Measurements from ENCODE around the gene DCUN1D3.
"Not testable (repeated sequence)": the region's sequence is repeated elsewhere in the genome, so short reads cannot be mapped to it uniquely, and the experiment has no call there.

Gene DCUN1D3, protein sequence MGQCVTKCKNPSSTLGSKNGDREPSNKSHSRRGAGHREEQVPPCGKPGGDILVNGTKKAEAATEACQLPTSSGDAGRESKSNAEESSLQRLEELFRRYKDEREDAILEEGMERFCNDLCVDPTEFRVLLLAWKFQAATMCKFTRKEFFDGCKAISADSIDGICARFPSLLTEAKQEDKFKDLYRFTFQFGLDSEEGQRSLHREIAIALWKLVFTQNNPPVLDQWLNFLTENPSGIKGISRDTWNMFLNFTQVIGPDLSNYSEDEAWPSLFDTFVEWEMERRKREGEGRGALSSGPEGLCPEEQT

DNA sequence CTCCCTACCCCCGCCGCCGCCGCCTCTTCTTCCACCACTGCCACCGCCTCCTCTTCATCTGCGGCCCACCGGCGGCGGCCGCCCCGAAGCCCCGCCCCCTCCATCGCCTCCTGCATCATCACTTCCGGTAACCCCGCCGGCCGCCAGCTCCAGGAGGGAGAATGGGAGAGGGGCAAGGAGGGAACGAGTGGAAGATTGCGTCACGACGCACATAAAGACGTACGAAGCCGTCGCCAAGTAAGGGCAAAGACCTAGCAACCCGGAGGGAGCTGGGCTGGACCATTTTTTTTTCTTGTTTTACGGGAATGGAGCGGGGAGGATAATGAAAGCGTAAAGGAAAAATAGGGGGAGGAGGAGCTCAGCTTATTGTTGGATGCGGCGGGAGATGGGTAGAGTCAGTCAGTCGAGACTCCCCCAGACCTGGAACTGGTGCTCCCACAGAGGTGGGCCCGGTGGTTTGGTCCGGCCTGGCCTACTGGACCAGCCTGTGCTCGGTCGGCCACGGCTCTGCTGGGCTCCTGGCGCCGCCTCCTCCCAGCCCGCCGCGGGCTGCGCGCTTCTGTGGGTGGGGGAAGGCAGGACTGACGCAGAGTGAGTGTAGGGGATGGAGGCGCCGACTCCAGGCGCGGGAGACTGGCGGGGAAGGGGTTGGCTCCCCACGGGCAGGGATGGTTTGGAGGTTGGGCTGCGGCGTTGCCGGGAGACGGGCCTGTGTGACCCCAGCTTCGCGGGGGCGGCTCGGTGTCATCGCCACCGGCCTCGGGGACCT, at the start of gene DCUN1D3, which contains the start of gene LYRM1:
Gene DCUN1D3, minus strand, starts transcription at position 60 of the 769 bp plus-strand sequence. CDS start 37,820 bp downstream, outside the sequence.
Gene LYRM1, plus strand, starts transcription at position 473 of the 769 bp plus-strand sequence. CDS start 14,785 bp downstream, outside the sequence.
- DNase-seq = peak; percentile 64 to 98 (median 95)

DNA sequence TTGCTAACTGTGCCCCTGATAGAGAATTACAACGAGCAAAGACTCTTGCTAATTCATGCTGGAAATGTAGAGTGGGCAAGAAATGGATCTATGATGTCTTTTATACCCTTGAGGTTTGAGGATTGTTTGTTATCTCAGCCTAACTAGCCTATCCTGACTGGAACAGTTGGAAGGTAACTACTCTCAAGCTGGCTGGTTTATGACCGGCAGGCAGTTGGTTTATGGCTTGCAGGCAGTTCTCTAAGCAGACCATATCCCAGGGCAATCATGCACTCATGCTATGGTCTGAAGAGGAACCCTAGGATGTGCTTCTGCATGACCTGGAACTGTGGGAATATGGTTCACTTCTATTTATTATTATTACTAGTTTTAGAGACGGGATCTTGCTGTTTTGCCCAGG, 49.5 kb upstream of the DCUN1D3 start:
- no peak for DNase-seq

DNA sequence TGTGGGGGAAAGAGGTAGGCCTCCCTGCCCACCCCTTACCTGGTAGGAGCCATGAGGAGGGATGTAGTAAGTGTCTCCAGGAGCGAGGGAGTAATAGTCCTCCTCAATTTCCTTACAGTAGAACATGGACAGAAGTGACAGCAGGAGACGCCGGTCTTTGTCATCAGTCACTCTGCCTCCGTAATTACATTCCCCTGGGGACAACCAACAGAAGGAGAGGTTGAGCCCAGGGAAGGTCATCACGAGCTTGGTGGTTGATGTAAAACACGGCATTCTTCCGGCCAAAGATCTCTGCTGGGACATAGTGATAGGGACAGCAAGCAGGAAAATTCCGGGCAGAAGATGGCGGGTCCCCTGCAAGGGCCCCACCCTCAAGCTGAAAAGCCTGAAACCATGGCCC, 48.3 kb upstream of the DCUN1D3 start:
- DNase-seq = no peak

DNA sequence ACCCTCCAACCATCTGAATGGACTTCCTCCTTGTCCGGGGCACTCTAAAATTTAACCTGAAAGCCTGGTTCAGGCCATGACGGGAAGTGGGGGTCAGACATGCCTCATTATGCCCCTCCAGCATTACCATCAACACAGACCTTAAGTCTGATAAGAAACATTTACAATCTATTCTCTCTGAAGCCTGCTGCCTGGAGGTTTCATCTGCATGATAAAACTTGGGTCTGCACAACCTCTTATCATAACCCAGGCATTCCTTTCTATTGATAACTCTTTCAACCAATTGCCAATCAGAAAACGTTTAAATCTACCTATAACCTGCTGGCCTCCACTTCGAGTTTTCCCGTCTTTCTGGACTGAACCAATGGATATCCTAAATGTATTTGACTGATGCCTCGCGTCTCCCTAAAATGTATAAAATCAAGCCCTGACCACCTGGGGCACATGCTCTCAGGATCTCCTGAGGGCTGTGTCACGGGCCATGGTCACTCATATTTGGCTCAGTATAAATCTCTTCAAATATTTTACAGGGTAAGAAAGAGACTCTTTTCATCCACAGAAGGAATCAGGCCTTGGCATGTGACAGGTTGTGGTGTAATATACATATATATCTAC, 46.0 kb upstream of the DCUN1D3 start:
- no peak for DNase-seq

DNA sequence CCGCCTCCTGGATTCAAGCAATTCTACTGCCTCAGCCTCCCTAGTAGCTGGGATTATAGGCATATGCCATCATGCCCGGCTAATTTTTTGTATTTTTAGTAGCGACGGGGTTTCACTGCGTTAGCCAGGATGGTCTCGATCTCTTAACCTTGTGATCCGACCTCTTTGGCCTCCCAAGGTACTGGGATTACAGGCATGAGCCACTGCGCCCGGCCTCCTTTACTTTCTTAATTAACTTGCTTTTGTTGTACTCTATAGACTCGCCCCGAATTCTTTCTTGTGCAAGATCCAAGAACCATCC, 45.4 kb upstream of the DCUN1D3 start:
- DNase-seq = not testable (repeated sequence)

DNA sequence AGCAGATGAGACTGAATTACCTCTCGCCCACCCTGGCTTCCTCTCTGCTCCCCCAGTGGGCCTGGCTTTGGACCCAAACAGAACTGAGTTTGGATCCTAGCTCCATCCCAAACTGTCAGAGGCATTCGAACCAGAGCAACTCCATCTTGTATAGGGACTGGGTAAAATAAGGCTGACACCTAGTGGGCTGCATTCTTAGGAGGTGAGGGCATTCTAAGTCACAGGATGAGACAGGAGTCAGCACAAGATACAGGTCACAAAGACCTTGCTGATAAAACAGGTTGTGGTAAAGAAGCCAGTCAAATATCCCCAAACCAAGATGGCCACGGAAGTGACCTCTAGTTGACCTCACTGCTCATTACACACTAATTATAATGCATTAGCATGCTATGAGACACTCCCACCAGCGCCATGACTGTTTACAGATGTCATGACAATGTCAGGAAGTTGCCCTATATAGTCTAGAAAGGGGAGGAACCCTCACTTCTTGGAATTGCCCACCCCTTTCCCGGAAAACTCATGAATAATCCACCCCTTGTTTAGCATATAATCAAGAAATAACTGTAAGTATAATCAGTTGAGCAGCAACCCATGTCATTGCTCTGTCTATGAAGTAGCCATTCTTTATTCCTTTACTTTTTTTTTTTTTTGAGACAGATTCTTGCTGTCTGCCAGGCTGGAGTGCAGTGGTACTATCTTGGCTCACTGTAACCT, 44.9 kb upstream of the DCUN1D3 start:
- DNase-seq = no peak

DNA sequence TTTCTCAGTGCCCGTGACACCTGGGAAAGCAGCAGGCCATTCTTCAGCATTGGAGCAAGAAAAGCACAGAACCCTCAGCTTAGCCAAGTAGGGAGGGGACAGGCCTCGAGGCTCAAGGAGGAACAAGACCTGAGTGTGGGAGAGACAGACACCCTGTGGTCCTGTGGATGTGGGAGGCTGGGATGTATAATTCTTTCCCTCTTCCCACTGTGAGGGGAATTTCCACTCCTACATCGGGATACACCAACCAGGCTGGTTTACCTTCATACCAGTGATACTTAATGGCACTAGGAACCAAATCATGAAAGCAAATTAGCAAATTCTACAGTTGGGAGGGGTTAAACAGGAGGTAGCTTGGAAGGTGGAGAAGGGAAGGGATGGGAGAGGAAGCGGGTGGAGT, 42.1 kb upstream of the DCUN1D3 start:
- no peak for DNase-seq

DNA sequence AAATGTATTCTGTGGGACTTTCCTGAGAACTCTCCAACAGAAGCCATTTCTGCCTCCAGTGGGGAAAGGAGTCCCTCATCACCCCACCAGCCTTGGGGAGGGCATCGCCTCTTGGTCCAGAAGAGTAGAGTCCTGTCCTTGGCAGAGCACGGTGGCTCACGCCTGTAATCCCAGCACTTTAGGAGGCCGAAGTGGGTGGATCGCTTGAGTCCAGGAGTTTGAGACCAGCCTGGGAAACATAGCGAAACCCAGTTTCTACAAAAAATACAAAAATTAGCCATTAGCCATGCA, 41.4 kb upstream of the DCUN1D3 start:
- DNase-seq = no peak

DNA sequence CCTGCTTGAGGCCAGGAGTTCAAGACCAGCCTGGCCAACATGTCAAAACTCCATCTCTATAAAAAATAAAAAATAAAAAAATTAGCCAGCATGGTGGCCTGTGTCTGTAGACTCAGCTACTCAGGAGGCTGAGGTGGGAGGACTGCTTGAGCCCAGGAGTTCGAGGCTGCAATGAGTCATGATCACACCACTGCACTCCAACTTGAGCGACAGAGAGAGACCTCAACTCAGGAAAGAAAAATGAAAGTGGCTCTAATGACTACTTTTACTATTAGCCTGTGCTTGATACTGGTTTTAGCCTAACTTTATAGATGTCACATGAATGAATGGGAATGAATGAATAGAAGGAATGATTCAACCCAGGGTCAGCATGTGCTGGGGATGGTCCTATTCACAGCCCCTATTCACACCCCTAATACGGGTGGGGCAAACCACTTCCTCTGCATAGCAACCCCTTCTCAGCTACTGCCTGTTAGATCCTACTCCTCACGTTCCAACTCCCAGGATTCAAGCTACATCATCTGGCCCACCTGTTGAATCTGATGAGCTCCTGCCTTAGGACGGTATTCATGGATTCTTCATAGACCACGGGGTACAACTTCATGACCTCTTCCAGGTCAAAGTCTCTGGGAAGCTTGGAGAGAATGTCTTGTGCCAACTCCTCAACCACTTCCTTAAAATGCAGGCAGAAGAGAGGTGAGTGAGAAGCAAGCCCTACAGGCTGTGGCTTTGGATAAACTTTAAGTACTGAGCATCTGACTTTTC, 40.9 kb upstream of the DCUN1D3 start:
- DNase-seq = no peak

DNA sequence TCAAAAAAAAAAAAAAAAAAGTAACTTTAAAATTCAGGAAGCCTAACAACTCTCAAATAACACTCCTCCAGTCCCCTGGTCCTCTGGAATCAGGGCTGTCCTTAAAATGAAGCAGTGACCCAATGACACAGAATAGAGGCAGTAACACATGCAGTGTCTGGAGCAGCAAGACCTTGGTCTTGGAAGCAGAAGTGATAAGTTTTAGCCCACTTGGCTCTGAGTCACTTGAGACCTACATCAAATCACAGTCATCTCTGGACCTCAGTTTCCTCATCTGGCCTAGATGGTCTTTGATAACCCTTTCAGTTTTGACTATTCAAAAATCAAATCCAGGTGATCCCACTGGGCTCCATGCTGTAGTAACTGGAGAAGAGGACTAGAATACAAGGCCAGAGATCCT, 39.5 kb upstream of the DCUN1D3 start:
- DNase-seq = no peak

DNA sequence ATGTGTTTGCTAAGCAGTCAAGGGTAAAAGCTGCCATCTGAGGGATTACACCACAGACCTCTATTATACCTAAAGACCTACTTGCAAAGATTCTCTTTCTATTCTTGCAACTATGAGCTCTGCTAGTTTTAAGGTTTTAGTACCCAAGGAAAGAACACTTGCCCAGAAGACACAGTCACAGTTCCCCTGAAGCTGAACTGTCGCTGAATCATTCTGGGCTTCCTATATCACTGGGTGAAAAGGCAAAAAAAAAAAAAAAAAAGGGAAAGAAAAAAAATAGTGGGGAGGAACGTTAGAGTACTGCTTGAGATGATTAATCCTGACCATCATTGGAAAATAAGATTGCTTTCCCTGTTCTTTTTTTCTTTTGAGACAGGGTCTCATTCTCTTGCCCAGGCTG, 38.3 kb upstream of the DCUN1D3 start:
- DNase-seq = no peak

DNA sequence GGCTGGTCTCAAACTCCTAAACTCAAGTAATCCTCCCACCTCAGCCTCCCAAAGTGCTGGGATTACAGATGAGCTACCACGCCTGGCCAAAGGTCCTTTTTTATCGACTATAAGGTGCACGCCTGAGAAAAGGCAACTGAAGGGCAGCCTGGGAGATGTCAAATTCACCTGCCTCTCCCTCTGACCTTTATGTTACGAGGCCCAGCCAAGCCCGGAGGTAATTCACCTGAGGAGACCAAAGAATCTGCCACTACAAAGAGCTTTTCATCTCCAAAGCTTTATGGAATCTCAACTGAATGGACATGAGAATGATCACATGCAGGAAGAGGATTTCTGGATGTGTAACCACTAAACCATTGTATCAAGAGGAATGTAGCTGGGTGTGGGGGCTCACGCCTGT, 37.6 kb upstream of the DCUN1D3 start:
- no peak for DNase-seq

DNA sequence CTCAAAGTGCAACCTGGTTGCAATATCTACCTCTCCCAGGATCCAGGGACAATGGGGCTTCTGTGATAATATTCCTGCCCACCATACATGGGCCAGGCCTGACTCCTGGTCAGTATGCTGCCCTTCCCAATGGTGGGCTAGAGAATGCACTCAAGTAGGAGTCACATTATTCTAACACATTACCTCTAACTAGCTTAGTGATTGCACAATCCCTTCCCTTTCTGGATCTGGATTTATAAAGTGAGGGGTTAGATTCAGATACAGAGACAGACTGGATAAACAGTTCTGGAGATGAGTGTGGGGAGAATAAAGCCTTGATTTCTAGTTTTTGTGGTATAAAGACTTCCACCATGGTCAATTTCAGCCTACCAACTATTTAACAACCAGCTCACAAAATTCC, 33.4 kb upstream of the DCUN1D3 start:
- no peak for DNase-seq

DNA sequence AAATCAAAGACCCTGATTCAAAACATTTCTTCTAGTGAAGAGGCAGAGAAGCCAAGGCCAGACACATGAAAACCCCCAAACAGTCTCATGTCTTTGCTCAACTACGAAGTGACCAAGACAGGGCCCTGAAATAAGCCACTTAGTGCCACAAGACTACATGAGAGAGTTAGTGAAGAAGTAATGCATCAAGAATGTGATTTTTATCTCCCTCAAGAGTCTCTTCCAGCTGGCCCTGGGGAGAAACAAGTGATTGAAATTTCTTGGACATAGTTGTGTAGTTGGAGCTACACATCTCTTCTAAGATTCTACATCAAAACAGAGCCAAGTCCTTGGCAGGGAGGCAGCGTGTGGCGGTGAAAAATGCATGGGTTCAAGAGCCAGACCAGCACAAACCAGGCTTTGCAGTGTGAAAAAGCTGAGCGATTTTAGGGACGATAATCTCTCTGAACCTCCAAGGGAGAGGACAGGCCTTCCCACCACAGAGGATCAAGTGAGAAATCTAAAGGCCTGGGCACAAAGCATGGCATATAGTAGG, 31.0 kb upstream of the DCUN1D3 start:
- no peak for DNase-seq

DNA sequence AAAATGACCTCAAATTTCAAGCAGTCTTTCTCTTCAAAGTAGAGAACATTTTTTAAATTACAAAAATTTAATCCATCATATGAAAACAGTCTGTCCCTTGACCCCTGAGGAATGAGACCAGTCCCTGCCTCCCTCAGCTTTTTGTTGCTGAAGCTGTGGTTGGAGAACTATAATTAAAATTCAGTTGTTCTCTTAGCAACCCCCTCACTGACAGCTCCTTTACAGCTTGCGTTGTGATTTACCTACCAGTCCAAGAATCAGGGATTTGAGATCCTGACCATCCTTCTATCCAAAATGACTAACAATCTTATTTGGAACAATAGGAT, 30.2 kb upstream of the DCUN1D3 start:
- DNase-seq = no peak

DNA sequence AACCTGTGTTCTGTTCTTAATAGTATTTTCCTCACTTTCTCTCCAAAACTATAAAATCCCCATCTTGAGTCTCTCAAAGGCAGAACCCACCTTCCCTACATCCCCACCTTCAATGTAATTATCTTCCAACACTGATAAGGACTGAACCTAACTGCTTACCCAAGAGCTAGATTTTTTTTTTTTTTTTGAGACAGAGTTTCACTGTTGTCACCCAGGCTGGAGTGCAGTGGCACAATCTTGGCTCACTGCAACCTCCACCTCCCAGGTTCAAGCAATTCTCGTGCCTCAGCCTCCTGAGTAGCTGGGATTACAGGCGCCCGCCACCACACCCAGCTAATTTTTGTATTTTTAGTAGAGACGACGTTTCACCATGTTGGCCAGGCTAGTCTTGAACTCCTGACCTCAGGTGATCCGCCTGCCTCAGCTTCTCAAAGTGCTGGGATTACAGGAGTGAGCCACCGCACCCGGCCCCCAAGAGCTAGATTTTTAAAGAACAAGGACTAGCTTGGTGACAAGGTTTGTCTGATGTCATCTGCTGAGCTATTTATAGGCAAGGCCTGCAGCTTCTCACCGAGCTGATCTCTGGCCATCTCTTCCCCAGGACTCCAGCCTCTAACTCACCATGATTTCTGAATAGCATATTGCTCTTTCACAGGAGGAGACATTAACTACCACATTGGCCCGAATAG, 29.7 kb upstream of the DCUN1D3 start:
- DNase-seq = not testable (repeated sequence)

DNA sequence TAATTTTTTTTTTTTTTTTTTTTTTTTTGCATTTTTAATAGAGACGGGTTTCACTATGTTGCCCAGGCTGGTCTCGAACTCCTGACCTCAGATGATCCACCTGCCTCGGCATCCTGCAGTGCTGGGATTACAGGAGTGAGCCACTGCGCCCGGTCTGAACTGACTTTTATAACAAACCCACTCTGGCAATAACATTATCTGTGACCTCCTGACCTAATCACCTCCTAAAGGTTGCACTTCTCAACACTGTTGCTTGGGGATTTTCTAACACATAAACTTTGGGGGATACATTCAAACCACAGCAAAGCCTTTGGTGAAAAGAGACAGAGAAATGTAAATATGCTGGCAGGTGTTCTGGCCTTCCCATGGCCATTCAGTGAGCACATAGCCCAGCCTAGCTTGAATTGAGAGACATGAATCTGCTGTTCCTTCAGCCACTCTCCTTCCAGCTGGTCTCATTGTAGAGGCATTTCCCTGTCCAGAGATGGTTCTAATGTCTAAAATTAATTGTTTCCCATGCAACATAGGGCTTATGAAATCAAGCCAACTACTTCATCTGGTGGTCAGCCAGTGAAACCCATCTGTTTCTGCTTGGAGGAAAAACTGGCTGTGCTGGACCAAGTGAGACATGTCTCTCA, 28.7 kb upstream of the DCUN1D3 start:
- no peak for DNase-seq

DNA sequence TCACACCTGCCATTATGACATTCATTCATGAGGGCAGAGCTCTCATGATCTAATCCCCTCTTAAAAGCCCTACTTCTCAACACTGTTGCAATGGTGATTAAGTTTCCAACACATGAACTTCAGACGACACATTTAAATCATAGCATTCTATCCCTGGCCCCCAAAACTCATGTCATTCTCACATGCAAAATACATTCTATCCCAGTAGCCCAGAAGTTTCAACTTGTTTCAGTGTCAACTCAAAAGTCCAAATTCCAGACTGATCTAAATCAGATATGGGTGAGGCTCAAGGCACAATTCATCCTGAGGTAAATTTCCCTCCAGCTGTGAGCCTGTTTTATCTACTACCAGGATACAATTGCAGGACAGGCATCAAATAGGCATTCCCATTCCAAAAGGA, 25.6 kb upstream of the DCUN1D3 start:
- no peak for DNase-seq

DNA sequence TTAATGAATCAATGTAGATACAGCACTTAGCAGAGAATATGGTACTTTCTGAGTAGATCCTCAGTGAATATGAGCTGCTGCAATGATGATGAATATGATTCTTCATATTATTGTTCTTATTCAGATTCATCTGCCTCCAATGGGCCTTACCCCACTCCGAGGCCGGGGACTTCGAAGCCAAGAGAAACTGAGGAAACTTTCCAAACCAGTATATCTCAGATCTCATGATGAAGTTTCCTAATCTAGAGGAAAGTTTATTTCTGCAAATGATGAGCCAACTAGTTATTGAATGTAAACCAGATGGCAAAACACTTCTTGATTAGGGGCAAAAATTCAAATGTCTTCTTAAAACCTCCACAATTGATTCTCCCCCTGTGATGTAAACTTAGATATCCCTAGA, 23.7 kb upstream of the DCUN1D3 start:
- DNase-seq = no peak

DNA sequence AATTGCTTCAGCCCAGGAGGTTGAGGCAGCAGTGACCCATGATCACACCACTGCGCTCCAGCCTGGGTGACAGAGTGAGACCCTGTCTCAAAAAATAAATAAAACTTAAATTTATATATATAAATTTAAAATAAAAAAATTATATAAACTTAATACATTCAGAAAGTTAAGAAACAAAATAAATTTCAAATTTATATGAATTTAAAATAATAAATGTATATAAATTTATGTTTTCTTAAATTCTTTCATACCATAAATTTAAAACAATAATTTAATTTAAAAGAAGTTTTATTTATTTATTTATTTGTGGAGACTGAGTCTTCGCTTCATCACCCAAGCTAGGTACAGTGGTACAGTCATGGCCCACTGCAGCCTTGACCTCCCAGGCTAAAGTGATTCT, 20.6 kb upstream of the DCUN1D3 start:
- no peak for DNase-seq

Data from nucleus accumbens (tissue), 56 donors.